ENCODE data around the gene AHCYL2.
"Not testable (repeated sequence)": the region's sequence is repeated elsewhere in the genome, so short reads cannot be mapped to it uniquely, and the experiment has no call there.

AHCYL2 gene

DNA sequence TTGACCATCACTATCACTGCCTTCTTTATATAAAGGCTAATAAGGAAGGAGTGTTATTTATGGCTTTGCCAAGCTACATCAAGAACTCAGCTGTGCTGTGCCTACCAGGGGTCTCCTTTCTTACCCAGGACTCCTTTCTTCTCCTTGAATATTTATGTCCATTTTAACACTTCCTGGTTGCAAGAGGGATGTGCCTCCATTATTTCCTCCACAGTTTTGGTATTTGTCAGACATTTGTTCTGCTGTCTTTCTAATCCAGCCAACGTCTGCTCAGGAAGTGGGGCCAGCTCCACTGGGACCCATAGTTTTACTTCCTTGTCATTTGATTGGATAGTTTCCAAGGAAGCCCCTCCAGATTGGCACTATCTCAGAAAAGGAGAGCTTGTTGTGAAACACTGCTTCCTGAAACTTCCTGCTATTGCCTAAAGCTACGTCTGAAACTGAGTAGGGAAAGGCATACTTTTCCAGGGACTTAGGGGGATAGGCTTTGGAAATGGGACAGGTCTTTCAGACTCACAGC is 202.8 kb downstream of the AHCYL2 start:
- DNase-seq (ENCODE audit: low read depth), result no peak

GRCh38 chr7:129431911-129432643 is 207.2 kb downstream of the AHCYL2 start:
- no peak for DNase-seq (ENCODE audit: low read depth)

DNA sequence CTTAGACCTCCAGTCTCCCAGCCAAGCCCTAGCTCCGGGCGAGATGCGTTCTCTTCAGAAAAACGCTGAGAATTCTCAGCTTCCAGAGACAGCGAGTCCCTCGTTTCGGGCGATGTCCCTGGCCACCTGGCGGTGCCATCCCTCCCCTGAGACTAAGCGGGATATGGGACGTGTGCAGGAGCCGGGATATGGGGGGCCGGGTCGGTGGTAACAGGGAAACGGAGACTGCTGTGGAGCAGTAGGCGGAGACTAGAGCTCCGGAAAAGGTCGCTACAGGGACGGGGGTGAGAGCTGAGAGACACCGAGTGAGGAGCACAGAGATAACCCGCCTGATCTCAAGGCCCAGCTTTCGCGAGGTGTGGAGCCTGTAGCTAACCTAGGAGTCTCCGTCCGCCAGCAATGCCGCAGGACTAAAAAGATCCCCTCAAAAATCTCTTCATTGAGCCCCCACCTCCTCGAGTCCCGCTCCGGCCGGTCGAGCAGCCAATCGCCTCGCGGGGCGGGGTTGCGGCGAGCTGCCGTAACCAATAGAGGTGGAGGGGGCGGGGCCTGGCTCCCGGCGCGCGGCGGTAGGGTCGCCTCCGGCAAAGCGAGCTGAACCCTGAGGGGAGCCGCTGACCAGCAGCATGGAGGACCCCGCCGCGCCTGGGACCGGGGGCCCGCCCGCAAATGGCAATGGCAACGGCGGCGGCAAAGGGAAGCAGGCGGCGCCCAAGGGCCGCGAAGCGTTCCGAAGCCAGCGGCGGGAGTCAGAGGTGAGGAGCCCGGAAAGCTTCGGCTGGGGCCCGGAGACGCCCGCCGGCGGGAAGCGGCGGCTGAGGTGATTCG is 209.2 kb downstream of the AHCYL2 start, which contains the start of gene STRIP2:
Gene STRIP2, plus strand, starts transcription at position 586 of the 828 bp plus-strand sequence. Its CDS starts 41 bp downstream, at position 627.
- DNase-seq (ENCODE audit: low read depth), result no peak

DNA sequence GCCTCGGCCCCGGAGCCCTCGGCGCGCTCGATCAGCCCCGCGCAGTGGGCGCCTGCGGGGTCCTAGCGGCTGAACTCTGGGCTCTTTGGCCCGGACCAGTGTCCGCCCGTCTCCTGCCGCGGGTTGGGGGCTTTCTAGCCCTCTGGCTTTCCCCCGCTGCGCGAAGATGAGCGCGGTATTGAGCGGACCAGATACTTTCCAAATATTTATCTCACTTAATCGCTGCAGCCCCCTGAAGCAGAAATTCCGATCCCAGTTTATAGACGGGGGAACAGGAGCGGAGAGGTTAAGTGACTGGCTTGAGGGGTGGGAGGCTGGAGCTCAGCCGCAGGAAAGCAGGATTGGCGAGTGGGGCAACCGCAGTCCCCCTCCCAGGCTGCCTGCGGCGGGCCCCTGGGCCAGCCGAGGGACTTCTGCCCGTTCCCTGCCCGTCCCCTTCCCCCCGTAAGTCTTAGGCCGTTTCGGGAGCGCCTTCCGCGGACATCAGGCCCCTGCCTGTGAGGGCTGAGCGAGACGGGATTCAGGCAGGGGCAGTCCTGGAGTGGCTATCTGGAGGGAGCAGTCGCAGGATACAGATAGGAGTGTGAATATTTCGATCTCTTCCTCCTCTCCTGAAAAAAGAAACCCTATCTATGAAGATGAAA is 210.0 kb downstream of the AHCYL2 start:
- no peak for DNase-seq (ENCODE audit: low read depth)

- no peak for DNase-seq (ENCODE audit: low read depth)
Observed at GRCh38 chr7:129435414-129435829, 210.6 kb downstream of the AHCYL2 start.

DNA sequence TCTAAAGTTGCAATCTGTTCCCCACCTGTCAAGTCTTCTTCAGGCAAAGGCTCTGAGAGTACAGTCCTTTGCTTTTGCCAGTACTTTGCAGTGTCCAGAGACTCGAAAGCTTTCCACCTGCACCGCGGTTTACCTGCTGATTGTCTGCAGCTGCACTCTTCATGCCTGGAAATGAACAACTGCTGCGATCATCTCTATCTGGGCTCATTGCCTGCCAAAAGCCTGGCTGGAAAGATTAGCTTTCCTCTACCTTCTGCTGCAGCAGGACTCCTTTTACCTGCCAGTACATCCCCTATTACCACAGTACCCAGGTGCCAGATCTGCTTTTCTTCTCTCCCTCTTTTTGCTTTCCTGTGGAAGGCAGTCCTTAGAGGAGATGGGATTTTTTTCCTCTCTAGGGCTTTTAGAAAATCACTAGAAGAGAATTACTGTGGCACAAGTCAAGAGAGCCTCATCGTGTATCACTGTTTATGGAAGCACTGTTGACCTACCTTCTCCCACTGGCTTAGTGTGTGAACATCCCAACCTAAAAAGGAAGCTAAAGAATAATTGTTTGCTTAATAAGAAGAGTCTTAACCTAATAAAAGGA is 211.6 kb downstream of the AHCYL2 start:
- DNase-seq (ENCODE audit: low read depth), result no peak

GRCh38 chr7:129437190-129437589 is 212.4 kb downstream of the AHCYL2 start:
- DNase-seq (ENCODE audit: low read depth), result no peak

- no peak for DNase-seq (ENCODE audit: low read depth)
Observed at GRCh38 chr7:129438281-129438838, 213.5 kb downstream of the AHCYL2 start.

- peak; percentile 38 for DNase-seq (ENCODE audit: low read depth)
Observed at GRCh38 chr7:129438839-129439651, 214.2 kb downstream of the AHCYL2 start.

DNA sequence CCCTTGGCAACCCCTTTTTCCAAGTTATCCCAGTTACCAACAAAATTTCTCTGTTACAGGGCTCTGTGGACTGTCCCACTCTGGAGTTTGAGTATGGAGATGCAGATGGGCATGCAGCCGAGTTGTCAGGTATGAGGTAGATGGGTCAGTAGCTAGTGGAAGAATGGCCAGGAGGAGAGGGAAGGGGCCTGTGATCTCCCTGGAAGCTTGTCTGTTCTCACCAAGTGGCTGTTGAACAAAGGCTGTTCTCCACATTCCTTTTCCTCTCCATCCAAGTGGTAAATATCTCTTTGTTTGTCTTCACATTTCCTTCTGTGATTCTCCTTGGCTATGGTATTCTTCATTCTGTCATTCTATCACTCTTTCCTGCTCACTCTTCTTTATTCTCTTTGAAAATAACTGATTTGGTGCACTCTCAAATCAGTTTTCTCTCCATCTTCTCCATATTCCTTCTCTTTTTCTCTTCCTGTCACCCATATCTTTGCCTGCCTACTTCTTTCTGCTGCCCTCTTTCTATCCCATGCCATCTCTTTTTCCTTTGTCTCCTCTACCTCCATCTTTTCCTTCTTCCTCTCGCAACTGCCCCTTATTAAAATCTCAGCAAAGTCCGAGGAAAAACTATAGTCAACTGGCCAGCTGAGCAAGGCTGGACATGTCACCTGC is 215.3 kb downstream of the AHCYL2 start:
- DNase-seq (ENCODE audit: low read depth), result no peak

DNA sequence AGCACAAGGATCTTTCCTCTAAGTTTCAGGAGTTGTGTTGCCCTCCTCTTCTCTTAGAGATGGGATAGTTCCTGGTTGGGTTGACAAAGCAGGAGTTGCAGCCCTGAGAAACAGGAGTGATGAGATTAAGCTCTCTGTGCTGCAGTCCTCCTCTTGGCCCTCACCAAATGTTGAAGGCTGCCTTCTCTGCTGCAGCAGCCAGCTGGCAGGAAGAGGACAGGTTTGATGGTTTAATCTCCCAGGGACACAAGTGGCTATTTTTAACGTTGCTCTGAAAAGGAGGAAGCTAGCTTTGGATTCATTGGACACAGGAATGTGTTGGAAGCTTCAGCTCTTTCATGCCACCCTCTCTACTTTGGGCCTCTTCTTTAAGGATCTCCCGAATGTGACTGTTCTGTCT is 218.8 kb downstream of the AHCYL2 start:
- no peak for DNase-seq (ENCODE audit: low read depth)

DNA sequence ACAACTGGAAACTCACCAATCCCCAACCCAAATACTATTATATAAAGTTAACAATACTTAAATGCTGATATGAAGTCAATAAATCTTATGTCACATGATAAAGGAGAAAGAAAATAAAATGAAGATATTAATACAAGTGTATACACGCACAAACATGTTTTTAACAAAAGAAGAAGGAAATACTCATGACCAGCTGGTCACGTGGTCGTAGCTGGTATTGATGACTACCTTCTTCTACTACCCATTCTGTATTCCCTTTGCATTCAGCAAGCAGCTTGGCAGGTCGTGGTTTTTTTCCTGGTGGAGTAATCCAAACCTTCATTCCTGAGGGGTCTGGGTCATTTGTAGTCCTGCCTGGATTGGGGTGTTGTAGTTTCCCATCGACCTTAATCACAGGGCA is 219.9 kb downstream of the AHCYL2 start:
- not testable (repeated sequence) for DNase-seq (ENCODE audit: low read depth)

- DNase-seq (ENCODE audit: low read depth), result not testable (repeated sequence)
Observed at GRCh38 chr7:129446925-129447324, 222.1 kb downstream of the AHCYL2 start.

- DNase-seq (ENCODE audit: low read depth), result not testable (repeated sequence)
Observed at GRCh38 chr7:129447445-129447844, 222.6 kb downstream of the AHCYL2 start.

GRCh38 chr7:129448608-129449007 is 223.8 kb downstream of the AHCYL2 start:
- not testable (repeated sequence) for DNase-seq (ENCODE audit: low read depth)

- DNase-seq (ENCODE audit: low read depth), result no peak
Observed at GRCh38 chr7:129450295-129450694, 225.5 kb downstream of the AHCYL2 start.

- no peak for DNase-seq (ENCODE audit: low read depth)
Observed at GRCh38 chr7:129452589-129453231, 227.9 kb downstream of the AHCYL2 start.

DNA sequence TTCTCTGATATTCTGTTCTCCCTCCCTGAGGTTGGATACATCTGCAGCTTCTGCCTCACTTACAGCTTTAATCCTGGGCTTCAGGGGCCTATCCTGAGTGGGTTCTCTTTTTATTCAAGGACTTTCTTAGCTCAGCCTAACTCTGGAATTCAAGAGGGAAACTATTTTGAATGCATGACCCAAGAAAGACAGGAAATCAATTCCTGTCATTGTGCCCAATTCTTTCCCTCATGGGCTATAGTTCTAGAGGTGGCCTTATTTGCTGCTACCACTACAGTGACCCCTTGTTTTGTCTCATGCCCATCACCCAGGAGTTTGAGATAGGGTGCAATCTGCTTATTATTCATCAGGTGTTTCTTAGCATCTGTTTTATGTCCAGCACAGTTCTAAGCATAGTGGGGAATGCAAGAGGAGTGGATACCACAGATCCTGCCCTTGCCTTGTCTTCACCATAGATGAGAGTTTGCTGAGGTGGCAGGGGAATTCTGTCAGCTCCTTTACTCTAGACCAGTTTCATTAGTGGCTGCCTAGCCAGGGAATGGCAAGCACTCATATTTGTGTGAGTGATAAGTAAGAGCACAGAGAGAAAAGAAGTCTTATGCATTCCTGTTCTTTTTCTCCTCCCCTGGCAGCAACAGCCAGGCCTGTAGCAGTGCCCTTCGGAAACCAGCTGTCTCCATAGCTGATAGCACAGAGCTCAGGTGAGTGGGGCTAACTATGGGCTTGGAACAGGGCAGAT is 228.8 kb downstream of the AHCYL2 start:
- no peak for DNase-seq (ENCODE audit: low read depth)

GRCh38 chr7:129454249-129454551 is 229.4 kb downstream of the AHCYL2 start:
- DNase-seq (ENCODE audit: low read depth), result no peak

Data from non-pigmented ciliary epithelial cell (primary cell).